Measurements from ENCODE around the gene SRRM3.
"Not testable (repeated sequence)": the region's sequence is repeated elsewhere in the genome, so short reads cannot be mapped to it uniquely, and the experiment has no call there.

Gene SRRM3

GRCh38 chr7:76309341-76310101 lies 107.8 kb downstream of the SRRM3 start:
- not testable (repeated sequence) for H3K27me3 ChIP-seq (ENCODE audit: control insufficient read depth in 3 of 3, insufficient read depth in 3 of 3, low read depth in 1 of 3, low read length in 3 of 3); H2BK15ac ChIP-seq (ENCODE audit: low read length); H3K4me3 ChIP-seq (ENCODE audit: low read length in 2 of 2); H2AK5ac ChIP-seq (ENCODE audit: low read depth, low read length); H3K23ac ChIP-seq (ENCODE audit: low read depth, low read length, poor library complexity); H4K8ac ChIP-seq (ENCODE audit: low read depth, low read length); H3K4me2 ChIP-seq (ENCODE audit: insufficient read depth, low read length, poor library complexity, severe bottlenecking); H3K9ac ChIP-seq (ENCODE audit: low read depth, low read length, poor library complexity); H3K18ac ChIP-seq (ENCODE audit: low read length); H2AFZ ChIP-seq (ENCODE audit: low read length); H3K14ac ChIP-seq (ENCODE audit: low read length); H3K79me1 ChIP-seq (ENCODE audit: low read depth, low read length); H3K4ac ChIP-seq (ENCODE audit: low read length); DNase-seq (ENCODE audit: low spot score); H2BK12ac ChIP-seq (ENCODE audit: low read length); H3K9me3 ChIP-seq (replicated peaks in 1 of 2; ENCODE audit: control insufficient read depth in 2 of 2, insufficient read depth in 1 of 2, low read depth in 1 of 2, low read length in 2 of 2); H3K36me3 ChIP-seq (replicated peaks in 1 of 2; ENCODE audit: control insufficient read depth in 2 of 2, insufficient read depth in 2 of 2, low read length in 2 of 2); H4K91ac ChIP-seq (ENCODE audit: low read depth, low read length, poor library complexity); H2BK120ac ChIP-seq (ENCODE audit: low read depth, low read length); H3K27ac ChIP-seq (replicated peaks; ENCODE audit: low read length)
- WGBS, 2 donors (ENCODE audit: extremely low coverage in 2 of 2, insufficient read length in 2 of 2, insufficient replicate concordance in 1 of 2): no CpG with 5 or more reads among the region's 50 CpGs
- peaks cover 9 to 16% of the 10 kb centered on the region in 2 donors for H3K4me1 ChIP-seq (ENCODE audit: control insufficient read depth in 2 of 2, insufficient read depth in 1 of 2, low read depth in 1 of 2, low read length in 2 of 2)
- peak overlapping the region; percentile 75 for H2BK5ac ChIP-seq (ENCODE audit: low read length)

- H2BK15ac ChIP-seq (ENCODE audit: low read length): peak overlapping the region; percentile 85
- no peaks in the 10 kb centered on the region for H3K27me3 ChIP-seq (ENCODE audit: control insufficient read depth in 3 of 3, insufficient read depth in 3 of 3, low read depth in 1 of 3, low read length in 3 of 3)
- no peak overlapping the region for H3K9ac ChIP-seq (ENCODE audit: low read depth, low read length, poor library complexity)
- H3K18ac ChIP-seq (ENCODE audit: low read length): peak overlapping the region; percentile 74
- H2AK5ac ChIP-seq (ENCODE audit: low read depth, low read length): peak overlapping the region; percentile 84
- DNase-seq (ENCODE audit: low spot score): no peak
- H2AFZ ChIP-seq (ENCODE audit: low read length): peak overlapping the region; percentile 33
- peaks cover 9 to 16% of the 10 kb centered on the region in 2 donors for H3K4me1 ChIP-seq (ENCODE audit: control insufficient read depth in 2 of 2, insufficient read depth in 1 of 2, low read depth in 1 of 2, low read length in 2 of 2)
- no peak overlapping the region for H3K27ac ChIP-seq (replicated peaks; ENCODE audit: low read length)
- no CpG with 5 or more reads among the region's 21 CpGs for WGBS, 2 donors (ENCODE audit: extremely low coverage in 2 of 2, insufficient read length in 2 of 2, insufficient replicate concordance in 1 of 2)
- H3K79me1 ChIP-seq (ENCODE audit: low read depth, low read length): peaks cover 3% of the 10 kb centered on the region
- H4K91ac ChIP-seq (ENCODE audit: low read depth, low read length, poor library complexity): no peak overlapping the region
- peak overlapping the region; percentile 6 for H3K14ac ChIP-seq (ENCODE audit: low read length)
- no peak overlapping the region for H3K23ac ChIP-seq (ENCODE audit: low read depth, low read length, poor library complexity)
- no peak overlapping the region for H2BK120ac ChIP-seq (ENCODE audit: low read depth, low read length)
- no peak overlapping the region for H3K4me2 ChIP-seq (ENCODE audit: insufficient read depth, low read length, poor library complexity, severe bottlenecking)
- peaks cover 0 to 2% of the 10 kb centered on the region in 2 donors for H3K9me3 ChIP-seq (replicated peaks in 1 of 2; ENCODE audit: control insufficient read depth in 2 of 2, insufficient read depth in 1 of 2, low read depth in 1 of 2, low read length in 2 of 2)
- H3K36me3 ChIP-seq (replicated peaks in 1 of 2; ENCODE audit: control insufficient read depth in 2 of 2, insufficient read depth in 2 of 2, low read length in 2 of 2): no peaks in the 10 kb centered on the region
- no peak overlapping the region for H4K8ac ChIP-seq (ENCODE audit: low read depth, low read length)
- peak overlapping the region; percentile 73 for H2BK12ac ChIP-seq (ENCODE audit: low read length)
- no peak overlapping the region for H3K4me3 ChIP-seq (ENCODE audit: low read length in 2 of 2)
- H3K4ac ChIP-seq (ENCODE audit: low read length): no peak overlapping the region
- peak overlapping the region; percentile 75 for H2BK5ac ChIP-seq (ENCODE audit: low read length)
Observed at GRCh38 chr7:76310102-76310957, 108.6 kb downstream of the SRRM3 start.

- H2BK5ac ChIP-seq (ENCODE audit: low read length); H3K18ac ChIP-seq (ENCODE audit: low read length); H3K23ac ChIP-seq (ENCODE audit: low read depth, low read length, poor library complexity); H3K27me3 ChIP-seq (ENCODE audit: control insufficient read depth in 3 of 3, insufficient read depth in 3 of 3, low read depth in 1 of 3, low read length in 3 of 3); H3K9ac ChIP-seq (ENCODE audit: low read depth, low read length, poor library complexity); H3K9me3 ChIP-seq (replicated peaks in 1 of 2; ENCODE audit: control insufficient read depth in 2 of 2, insufficient read depth in 1 of 2, low read depth in 1 of 2, low read length in 2 of 2); H3K14ac ChIP-seq (ENCODE audit: low read length); H2BK120ac ChIP-seq (ENCODE audit: low read depth, low read length); H4K91ac ChIP-seq (ENCODE audit: low read depth, low read length, poor library complexity); H3K4ac ChIP-seq (ENCODE audit: low read length); H2BK15ac ChIP-seq (ENCODE audit: low read length); H3K79me1 ChIP-seq (ENCODE audit: low read depth, low read length); H2BK12ac ChIP-seq (ENCODE audit: low read length); H4K8ac ChIP-seq (ENCODE audit: low read depth, low read length); H3K4me2 ChIP-seq (ENCODE audit: insufficient read depth, low read length, poor library complexity, severe bottlenecking); H3K36me3 ChIP-seq (replicated peaks in 1 of 2; ENCODE audit: control insufficient read depth in 2 of 2, insufficient read depth in 2 of 2, low read length in 2 of 2); H2AK5ac ChIP-seq (ENCODE audit: low read depth, low read length); DNase-seq (ENCODE audit: low spot score); H2AFZ ChIP-seq (ENCODE audit: low read length); H3K27ac ChIP-seq (replicated peaks; ENCODE audit: low read length); H3K4me3 ChIP-seq (ENCODE audit: low read length in 2 of 2): not testable (repeated sequence)
- peaks cover 3 to 11% of the 10 kb centered on the region in 2 donors for H3K4me1 ChIP-seq (ENCODE audit: control insufficient read depth in 2 of 2, insufficient read depth in 1 of 2, low read depth in 1 of 2, low read length in 2 of 2)
- WGBS, 2 donors (ENCODE audit: extremely low coverage in 2 of 2, insufficient read length in 2 of 2, insufficient replicate concordance in 1 of 2): no CpG with 5 or more reads among the region's 6 CpGs
Observed at GRCh38 chr7:76311838-76312237, 110.1 kb downstream of the SRRM3 start.
